Thymus (tissue), 11 donors: ENCODE data around the gene ARMC9. TPM values are rescaled to one million over a fixed set of nuclear protein-coding genes. Genes with fewer than 3 reads are reported as not detected.

Experiments
- DNase-seq, 9 donors: peaks; one replicate each; pipeline ENCODE4 v3.0.0-alpha.2; 2013; ENCODE audit warnings: low spot score in 9 of 9, low read depth in 6 of 9, missing footprints in 1 of 9
- H3K27ac ChIP-seq, 2 donors: one replicate each; pipeline ENCODE4 v1.5.1; 2013; ENCODE audit warnings: control low read depth in 1 of 2, low read depth in 1 of 2, low read length in 1 of 2, mild to moderate bottlenecking in 1 of 2, moderate library complexity in 1 of 2
- H3K27me3 ChIP-seq, 2 donors: one replicate each; pipeline ENCODE4 v1.5.1; 2013; ENCODE audit warnings: low read length in 1 of 2; ENCODE audit not compliant: control insufficient read depth in 2 of 2, insufficient read depth in 1 of 2
- H3K36me3 ChIP-seq, 2 donors: one replicate each; pipeline ENCODE4 v1.5.1; 2013; ENCODE audit warnings: low read length in 1 of 2, mild to moderate bottlenecking in 1 of 2, moderate library complexity in 1 of 2; ENCODE audit not compliant: control insufficient read depth in 2 of 2, insufficient read depth in 2 of 2
- H3K4me1 ChIP-seq, 2 donors: one replicate each; pipeline ENCODE4 v1.5.1; 2013; ENCODE audit warnings: low read length in 2 of 2; ENCODE audit not compliant: control insufficient read depth in 2 of 2, insufficient read depth in 2 of 2
- H3K4me3 ChIP-seq, 2 donors: one replicate each; pipeline ENCODE4 v1.5.1; 2013; ENCODE audit warnings: low read length in 2 of 2, control low read depth in 1 of 2, mild to moderate bottlenecking in 1 of 2
- H3K9me3 ChIP-seq, 2 donors: one replicate each; pipeline ENCODE4 v1.5.1; 2013; ENCODE audit warnings: low read length in 1 of 2, mild to moderate bottlenecking in 1 of 2; ENCODE audit not compliant: control insufficient read depth in 2 of 2, insufficient read depth in 1 of 2
- WGBS: extraction: QIAGEN DNeasy Blood & Tissue Kit; methylation state at CpG from one replicate; pipeline ENCODE4 v1.1.7; 2013; 5-methylcytosine and 5-hydroxymethylcytosine counted together
- polyA plus RNA-seq: library from polyadenylated mRNA; stranded (reverse); fragments of 200-250 nt; gene quantifications from one replicate; pipeline ENCODE4 v1.2.3, GENCODE V29; 2013
- total RNA-seq: library from RNA; stranded (reverse); fragments of 120-200 nt; gene quantifications from one replicate; pipeline ENCODE4 v1.2.4, GENCODE V29; 2013
- donor health status: healthy.

The ARMC9 gene
- total and polyA plus RNA-seq, 2 donors = 5.4 to 5.7 TPM

DNA sequence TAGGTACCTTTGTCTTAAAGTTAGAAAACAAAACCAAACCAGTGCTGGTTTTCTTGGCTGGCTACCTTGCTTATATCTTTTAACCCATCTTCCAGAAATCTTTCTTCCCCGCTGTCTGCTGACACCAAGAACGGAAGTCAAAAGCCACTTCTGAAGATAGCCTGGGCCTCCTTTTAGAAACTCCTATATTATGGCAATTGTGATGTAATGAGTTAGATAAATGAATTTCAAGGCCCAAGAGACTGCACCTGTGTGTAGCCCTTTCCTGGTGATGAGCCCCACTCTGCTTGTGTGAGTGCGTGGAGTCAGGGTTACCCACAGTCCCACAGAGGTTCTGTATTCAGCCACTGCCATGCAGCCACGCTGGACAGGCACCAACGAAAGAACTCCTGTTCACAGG is 60.7 kb downstream of the ARMC9 start:
- H3K4me1 ChIP-seq = peaks cover 0 to 11% of the 10 kb centered on the region in 2 donors
- H3K4me3 ChIP-seq = no peak overlapping the region
- H3K27ac ChIP-seq = no peak overlapping the region
- H3K27me3 ChIP-seq = peaks cover 0 to 4% of the 10 kb centered on the region in 2 donors
- H3K9me3 ChIP-seq = no peaks in the 10 kb centered on the region
- WGBS = 62% methylated on average over 5 of the region's 5 CpGs
- DNase-seq = peak in 3 of 9 donors; percentile 4 to 38 (median 6)
- H3K36me3 ChIP-seq = no peaks in the 10 kb centered on the region

DNA sequence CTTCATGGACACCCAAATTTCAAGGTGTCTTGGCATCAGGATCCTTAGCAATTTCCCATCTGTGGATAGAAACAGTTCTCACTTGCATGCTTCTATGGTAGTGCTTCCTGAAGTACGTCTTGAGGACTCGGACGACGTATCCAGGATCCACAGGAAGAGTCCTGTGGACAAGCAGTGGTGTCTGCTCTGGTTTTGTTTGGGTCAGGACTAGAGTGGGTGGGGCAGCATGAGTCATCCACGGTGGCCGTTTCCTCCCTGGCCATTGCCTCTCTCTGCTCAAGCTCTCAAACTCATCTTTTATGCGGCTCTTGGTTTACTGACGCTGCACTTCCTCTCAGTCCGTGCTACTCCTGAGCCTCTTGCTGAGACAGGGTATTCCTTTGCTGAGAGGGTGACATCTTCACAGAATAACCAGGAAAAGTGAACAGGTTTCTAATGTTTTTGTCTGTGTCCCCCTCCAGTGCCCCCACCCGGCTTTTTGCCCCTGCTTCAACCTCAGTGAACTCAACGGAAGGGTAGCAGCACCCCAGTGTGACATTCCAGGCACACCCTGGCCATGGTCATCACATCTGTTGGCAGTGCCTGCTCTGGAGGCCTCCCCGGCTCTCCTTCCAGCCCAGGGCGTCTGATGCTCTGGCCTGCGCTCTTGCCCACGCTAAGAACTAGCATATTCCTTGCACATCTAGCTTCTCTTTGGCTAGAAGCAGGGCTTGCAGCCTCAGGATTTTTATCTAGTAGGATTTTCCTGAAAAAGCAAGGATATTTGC is 62.2 kb downstream of the ARMC9 start:
- DNase-seq = no peak
- peaks cover 0 to 11% of the 10 kb centered on the region in 2 donors for H3K4me1 ChIP-seq
- no peaks in the 10 kb centered on the region for H3K9me3 ChIP-seq
- no peak overlapping the region for H3K27ac ChIP-seq
- H3K4me3 ChIP-seq = no peak overlapping the region
- no peaks in the 10 kb centered on the region for H3K36me3 ChIP-seq
- WGBS = 96% methylated on average over 15 of the region's 15 CpGs
- peaks cover 0 to 4% of the 10 kb centered on the region in 2 donors for H3K27me3 ChIP-seq

DNA sequence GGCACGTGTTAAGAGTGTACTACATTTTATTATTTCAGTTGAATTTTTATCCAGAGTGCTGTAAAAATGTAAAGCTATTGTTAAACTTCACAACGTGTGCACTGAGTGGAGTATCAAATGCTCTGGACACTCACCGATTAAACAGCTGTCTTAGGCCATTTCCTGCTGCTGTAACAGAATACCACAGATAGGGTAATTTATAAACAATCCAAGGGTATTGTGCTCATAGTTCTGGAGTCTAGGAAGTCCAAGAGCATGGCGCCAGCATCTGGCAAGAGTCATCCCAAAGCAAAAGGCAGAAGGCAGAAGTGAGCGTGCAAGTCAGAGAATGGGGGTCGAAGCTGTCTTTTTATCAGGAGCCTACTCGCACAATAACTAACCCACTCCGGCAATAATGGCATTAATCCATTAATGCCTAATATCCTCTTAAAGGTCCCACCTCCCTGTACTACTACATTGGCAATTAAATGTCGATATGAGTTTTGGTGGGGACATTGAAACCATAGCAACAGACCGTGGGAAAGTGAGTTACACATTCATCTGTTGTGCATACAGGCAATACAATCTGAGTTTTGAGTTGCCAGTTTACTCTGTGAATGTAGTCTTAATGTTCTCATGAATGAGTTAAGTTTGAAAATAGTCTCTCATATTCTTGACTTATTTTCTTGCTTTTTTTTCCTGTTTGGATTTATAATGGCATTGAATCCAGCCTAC is 64.8 kb downstream of the ARMC9 start:
- DNase-seq = no peak
- peaks cover 0 to 2% of the 10 kb centered on the region in 2 donors for H3K27me3 ChIP-seq
- H3K4me1 ChIP-seq = peaks cover 0 to 11% of the 10 kb centered on the region in 2 donors
- H3K27ac ChIP-seq = no peak overlapping the region
- no peaks in the 10 kb centered on the region for H3K36me3 ChIP-seq
- 96% methylated on average over 10 of the region's 10 CpGs for WGBS
- H3K4me3 ChIP-seq = no peak overlapping the region
- no peaks in the 10 kb centered on the region for H3K9me3 ChIP-seq

DNA sequence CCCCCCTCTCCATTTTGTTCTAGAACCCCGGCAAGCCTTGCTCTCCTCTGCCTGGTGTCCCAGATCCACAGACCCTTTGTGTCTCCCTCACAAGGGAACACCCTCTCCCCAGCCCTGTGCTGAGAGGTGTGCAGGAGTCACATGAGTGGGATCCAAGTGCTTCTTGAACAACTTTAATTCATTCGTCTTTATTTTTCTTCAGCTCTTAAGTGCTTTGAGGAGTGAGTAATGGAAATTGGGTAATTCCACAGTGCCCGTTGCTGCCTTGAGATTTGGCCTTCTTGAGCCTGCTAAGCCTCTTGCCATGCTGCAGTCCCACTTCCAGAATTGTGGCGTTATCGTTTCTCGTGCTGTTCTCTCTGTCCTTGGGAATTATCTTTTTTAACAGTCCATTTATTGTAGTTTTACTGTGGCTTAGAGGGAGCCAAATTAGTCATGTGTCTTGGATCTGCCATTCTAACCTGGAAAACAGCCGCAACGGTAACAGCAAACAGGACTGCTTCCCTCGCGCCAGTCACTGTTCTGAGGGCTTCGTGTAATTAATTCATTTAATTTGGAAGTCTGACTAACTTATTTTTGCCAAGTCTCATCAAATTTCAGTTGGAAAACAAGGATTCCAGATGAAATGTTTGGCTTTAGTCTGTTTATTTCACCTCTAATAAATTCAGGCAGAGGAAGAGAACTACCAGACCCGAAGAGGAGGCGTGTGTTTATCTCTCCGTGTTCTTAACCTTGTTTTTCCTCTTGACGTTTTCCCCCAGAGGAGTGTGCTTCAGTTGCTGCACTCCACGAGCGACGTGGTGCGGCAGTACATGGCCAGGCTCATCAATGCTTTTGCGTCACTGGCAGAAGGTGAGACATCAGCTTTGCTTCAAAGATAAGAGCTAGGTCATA is 72.0 kb downstream of the ARMC9 start:
- H3K36me3 ChIP-seq = peaks cover 4% of the 10 kb centered on the region in 2 donors
- no peaks in the 10 kb centered on the region for H3K9me3 ChIP-seq
- no peaks in the 10 kb centered on the region for H3K27me3 ChIP-seq
- no peaks in the 10 kb centered on the region for H3K4me1 ChIP-seq
- no peak overlapping the region for H3K4me3 ChIP-seq
- H3K27ac ChIP-seq = no peak overlapping the region
- WGBS = 96% methylated on average over 20 of the region's 20 CpGs
- DNase-seq = no peak

GRCh38 chr2:231272991-231273390 is 74.6 kb downstream of the ARMC9 start:
- no peaks in the 10 kb centered on the region for H3K9me3 ChIP-seq
- no peaks in the 10 kb centered on the region for H3K27me3 ChIP-seq
- peaks cover 4% of the 10 kb centered on the region in 2 donors for H3K36me3 ChIP-seq
- 97% methylated on average over 4 of the region's 4 CpGs for WGBS
- H3K27ac ChIP-seq = no peak overlapping the region
- H3K4me1 ChIP-seq = no peaks in the 10 kb centered on the region
- no peak overlapping the region for H3K4me3 ChIP-seq
- DNase-seq = no peak

DNA sequence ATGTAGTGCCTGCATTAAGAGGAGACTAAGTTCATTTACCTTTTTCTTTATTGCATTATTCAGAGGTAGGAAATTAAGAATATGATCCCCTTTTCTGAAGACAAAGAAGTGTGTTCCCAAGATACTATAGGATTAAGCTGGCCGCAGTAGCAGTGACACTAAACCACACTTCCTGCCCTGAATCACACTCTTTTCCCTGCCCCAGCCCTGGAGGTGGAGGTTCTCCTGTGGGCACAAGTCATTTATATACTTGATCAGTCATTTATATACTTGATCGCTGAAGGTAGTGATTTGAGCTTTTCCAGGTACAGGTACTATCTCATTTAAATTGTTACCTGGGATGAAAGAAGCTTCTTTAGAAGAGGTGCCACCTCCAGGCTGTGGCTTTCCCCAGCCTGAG is 78.6 kb downstream of the ARMC9 start:
- 91% methylated on average over 2 of the region's 2 CpGs for WGBS
- no peaks in the 10 kb centered on the region for H3K27me3 ChIP-seq
- H3K27ac ChIP-seq = no peak overlapping the region
- no peaks in the 10 kb centered on the region for H3K9me3 ChIP-seq
- H3K4me3 ChIP-seq = no peak overlapping the region
- no peaks in the 10 kb centered on the region for H3K4me1 ChIP-seq
- peaks cover 4% of the 10 kb centered on the region in 2 donors for H3K36me3 ChIP-seq
- no peak for DNase-seq

- no peaks in the 10 kb centered on the region for H3K4me1 ChIP-seq
- H3K4me3 ChIP-seq = no peak overlapping the region
- no peak for DNase-seq
- no peaks in the 10 kb centered on the region for H3K9me3 ChIP-seq
- 96% methylated on average over 8 of the region's 8 CpGs for WGBS
- H3K36me3 ChIP-seq = peaks cover 4% of the 10 kb centered on the region in 2 donors
- no peak overlapping the region for H3K27ac ChIP-seq
- no peaks in the 10 kb centered on the region for H3K27me3 ChIP-seq
These were observed 79.5 kb downstream of the ARMC9 start for GRCh38 chr2:231277962-231278361.

DNA sequence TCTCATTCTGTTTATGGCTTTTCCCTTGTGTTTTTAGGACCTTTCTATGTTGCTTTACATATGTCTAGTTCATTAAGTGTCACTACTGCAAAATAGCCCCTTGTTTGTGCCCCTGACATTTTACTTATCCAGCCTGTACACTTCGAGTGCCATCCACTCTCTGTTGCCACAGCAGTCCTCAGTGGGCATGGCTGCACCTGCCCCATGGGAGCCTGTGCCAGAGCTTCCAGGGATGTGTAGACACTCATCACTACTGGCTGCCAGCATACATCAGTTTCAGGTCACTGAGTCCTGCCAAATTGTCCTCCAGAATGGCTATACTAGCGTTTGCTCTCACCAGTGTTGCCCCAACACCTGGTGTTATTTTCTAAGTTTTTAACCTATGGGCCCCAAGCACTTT is 80.4 kb downstream of the ARMC9 start:
- no peaks in the 10 kb centered on the region for H3K9me3 ChIP-seq
- H3K4me1 ChIP-seq = no peaks in the 10 kb centered on the region
- 100% methylated on average over 2 of the region's 2 CpGs for WGBS
- H3K27me3 ChIP-seq = no peaks in the 10 kb centered on the region
- H3K27ac ChIP-seq = no peak overlapping the region
- H3K4me3 ChIP-seq = no peak overlapping the region
- H3K36me3 ChIP-seq = no peaks in the 10 kb centered on the region
- no peak for DNase-seq

DNA sequence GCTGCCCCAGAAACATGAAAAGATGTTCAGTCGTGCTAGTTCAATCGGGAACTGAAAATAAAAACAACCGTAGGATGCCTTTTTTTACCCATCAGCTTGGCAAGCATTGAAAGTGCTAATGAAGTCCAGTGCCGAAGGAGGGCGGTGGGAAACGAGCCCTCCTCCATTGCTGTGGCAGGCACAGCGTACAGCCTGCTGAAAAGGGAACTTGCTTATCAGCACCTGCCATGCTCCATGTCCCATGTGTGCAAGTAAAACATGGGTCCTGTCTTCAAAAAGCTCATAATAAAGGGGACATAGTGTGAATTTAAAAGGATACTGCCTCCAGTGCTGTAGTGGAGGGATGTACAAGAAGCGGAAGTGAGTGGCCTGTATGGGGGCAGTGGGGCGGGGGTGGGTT is 82.4 kb downstream of the ARMC9 start:
- no peaks in the 10 kb centered on the region for H3K4me1 ChIP-seq
- H3K27me3 ChIP-seq = no peaks in the 10 kb centered on the region
- H3K9me3 ChIP-seq = no peaks in the 10 kb centered on the region
- H3K36me3 ChIP-seq = no peaks in the 10 kb centered on the region
- H3K4me3 ChIP-seq = no peak overlapping the region
- 57% methylated on average over 9 of the region's 9 CpGs for WGBS
- no peak overlapping the region for H3K27ac ChIP-seq
- no peak for DNase-seq
